ENCODE measurements around the gene DNAJC7.

Gene DNAJC7, protein sequence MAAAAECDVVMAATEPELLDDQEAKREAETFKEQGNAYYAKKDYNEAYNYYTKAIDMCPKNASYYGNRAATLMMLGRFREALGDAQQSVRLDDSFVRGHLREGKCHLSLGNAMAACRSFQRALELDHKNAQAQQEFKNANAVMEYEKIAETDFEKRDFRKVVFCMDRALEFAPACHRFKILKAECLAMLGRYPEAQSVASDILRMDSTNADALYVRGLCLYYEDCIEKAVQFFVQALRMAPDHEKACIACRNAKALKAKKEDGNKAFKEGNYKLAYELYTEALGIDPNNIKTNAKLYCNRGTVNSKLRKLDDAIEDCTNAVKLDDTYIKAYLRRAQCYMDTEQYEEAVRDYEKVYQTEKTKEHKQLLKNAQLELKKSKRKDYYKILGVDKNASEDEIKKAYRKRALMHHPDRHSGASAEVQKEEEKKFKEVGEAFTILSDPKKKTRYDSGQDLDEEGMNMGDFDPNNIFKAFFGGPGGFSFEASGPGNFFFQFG

DNA sequence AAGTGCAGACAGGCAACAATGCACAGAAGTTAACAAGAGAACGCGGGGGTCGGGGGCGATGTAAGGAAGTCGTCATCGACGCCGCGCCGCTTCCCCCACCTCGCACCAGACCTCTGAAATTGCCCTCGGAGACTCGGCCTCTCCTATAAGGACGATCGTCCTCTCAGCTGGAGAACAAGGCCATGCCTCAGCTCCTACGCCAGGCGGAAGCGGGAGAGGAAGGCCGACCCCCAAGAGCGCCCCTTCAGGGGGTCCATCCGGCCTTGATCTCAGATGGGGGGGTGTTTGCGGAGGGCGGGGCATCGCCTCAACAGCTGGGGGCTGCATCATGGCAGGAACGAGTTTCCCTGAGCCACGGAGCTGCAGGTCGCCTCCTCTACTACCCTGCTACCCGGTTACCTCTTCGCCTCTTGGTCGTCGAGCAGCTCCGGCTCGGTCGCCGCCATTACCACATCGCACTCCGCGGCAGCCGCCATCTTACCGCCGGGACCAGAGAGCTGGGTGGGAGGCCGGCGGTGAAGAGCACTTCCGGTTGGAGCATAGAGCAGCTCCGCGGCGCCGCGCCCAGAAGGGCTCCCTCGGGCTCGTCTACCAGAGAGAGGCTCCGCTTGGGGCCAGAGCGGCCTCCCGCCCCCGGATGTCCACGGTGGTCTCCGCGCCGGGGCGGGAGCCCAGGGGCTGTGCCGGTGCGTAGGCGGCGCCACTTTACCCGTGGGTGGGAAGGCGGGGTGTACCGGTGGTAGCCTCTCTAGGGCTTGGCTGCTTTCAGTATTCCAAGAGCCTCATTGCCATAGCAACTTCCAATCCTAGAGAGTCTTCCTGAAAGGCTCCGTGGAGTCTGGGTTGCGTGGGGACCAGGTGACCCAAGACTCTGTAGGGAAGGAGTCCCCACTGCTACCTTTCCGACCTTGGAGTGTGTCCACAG lies at the start of gene DNAJC7:
DNAJC7 (minus strand) TSS at position 499 of the 925 bp plus-strand sequence; CDS start at position 476, 23 bp downstream.
- DNase-seq: peak; percentile 91

DNA sequence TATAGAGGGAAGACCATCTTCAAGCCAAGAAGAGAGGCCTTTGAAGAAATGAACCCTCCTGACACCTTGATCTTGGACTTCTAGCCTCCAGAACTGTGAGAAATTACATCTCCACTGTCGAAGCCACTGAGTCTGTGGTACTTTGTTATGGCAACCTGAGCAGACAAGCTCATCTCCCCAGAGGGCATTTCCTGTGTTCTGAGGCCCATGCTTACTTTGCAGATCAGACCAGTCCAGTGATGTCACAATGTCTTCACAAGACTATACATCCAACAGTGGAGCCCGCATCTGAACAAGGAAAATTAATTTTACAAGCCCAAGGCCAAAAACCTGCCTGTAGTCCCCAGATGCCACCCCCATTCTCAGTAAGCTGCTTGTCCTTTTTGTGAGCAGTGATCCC lies 48.0 kb upstream of the DNAJC7 start:
- no peak for DNase-seq

DNA sequence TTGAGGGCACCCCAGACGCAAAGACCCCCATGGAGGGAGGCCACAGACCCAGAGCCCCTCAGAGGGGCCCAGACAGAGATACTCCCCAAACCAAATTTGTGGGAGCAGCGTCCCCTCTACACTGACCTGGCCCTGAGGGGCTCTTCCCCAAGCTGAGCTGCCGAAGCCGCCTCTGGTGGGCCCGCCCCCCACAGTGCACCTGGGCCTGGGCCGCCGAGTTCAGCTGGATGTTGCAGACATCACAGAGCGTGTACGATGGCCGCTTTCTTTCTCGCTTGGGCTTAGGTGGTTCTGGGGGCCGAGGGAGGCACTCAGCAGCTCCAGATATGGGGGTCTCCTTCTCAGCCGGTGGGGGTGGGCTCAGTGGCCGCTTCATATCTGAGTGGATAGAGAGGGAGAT lies 45.4 kb upstream of the DNAJC7 start:
- DNase-seq: no peak

DNA sequence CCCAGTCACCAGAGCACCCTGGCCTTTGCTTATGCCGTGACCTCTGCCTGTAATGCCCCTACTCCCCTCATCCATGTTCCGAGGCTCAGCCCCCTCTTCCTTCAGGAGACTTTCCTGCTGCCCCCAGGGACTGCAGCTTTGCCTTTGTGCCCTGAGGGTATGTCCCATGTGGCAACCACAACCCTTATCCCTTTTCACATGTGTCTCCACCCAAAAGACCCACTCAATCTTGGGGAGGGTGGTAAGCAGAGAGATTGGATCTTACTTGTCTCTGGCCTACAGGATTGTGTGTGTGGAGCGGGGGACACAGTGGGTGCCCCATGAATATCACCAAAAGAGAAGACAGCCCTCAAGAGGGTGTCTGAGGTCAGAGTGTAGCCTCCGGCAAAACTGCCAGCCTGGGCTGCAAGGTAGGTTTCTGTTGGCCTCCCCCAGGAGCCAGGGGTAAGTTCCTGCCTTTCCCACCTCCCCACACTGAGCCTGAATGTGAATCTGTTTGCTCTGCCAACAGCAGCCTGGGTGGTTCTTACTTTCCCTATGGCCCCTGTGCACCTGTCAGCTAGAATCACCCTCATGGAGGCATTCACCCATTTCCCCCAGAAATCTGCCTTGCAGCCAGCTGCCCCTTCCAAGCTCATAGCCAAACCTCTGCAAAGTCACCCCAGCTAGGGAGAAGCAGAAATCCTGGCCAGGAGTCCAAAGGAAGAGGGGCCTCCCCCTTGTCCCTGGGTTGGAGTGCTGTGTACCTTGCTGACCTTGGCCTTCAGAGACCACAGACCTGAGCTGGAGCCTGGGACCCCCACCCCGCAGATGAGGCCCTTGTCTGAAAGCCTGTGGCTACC lies 44.6 kb upstream of the DNAJC7 start:
- DNase-seq: no peak

DNA sequence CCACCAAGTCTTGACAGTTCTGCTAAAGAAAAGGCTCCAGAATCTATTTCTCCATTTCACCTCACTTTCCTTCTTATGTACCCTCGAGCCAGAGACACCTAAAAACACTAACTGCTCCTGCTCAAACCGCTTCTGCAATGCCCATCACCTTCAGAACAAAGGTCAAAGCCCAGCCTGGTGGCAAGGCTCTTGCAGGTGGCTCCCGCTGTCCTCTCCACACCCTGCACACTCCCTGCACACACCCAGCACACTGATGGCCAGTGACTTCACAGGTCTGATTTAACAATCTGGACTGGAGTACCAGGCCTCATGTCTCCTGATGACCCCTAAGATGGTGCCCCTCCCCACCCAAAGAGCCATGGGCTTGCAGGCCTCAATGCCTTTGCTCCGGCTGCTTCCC lies 43.0 kb upstream of the DNAJC7 start:
- DNase-seq: no peak

DNA sequence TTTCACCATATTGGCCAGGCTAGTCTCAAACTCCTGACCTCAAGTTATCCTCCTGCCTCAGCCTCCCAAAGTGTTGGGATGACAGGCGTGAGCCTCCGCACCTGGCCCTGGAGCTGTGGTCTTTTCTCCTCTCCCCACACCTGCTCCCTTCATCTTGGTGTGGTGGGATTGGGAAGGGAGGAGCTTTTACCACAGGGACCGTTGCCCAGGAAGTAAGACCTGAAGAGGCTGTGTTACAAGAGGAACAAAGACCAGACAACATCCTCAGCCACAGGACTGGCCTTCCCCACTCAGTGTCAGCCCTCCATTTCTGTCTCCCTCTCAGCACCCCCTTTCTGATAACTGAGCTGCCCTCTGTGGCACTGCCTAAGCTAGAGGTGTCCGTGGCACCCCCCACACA lies 42.6 kb upstream of the DNAJC7 start:
- no peak for DNase-seq

DNA sequence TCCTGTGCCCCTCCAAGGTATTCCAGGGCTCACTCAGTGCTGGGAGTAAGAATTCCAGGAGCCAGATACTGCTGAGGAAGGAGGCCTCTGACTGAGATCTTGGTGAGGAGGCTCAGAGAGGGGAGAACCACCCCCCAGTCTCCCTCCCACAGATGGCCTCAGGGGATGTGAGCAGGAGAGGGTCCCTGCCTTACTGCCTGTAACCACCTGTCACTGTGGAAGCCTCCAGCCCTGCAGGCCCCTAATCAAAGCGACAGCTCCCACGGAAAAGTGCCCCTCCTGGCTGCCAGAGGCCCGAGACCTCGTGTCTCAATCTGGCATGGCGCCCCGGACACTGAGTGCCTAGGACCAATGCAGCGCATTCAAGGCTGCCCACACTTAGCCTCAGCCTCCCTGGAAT lies 40.8 kb upstream of the DNAJC7 start:
- no peak for DNase-seq

DNA sequence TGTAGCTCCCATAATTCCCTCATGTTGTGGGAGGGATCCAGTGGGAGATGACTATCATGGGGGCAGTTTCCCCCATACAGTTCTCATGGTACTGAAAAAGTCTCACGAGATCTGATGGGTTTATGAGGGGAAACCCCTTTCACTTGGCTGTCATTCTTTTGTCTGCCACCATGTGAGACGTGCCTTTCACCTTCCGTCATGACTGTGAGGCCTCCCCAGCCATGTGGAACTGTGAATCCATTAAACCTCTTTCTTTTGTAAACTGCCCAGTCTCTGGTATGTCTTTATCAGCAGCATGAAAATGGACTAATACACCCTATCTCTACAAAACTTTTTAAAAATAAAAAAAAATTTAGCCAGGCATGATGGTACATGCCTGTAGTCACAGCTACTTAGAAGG lies 39.4 kb upstream of the DNAJC7 start:
- no peak for DNase-seq

DNA sequence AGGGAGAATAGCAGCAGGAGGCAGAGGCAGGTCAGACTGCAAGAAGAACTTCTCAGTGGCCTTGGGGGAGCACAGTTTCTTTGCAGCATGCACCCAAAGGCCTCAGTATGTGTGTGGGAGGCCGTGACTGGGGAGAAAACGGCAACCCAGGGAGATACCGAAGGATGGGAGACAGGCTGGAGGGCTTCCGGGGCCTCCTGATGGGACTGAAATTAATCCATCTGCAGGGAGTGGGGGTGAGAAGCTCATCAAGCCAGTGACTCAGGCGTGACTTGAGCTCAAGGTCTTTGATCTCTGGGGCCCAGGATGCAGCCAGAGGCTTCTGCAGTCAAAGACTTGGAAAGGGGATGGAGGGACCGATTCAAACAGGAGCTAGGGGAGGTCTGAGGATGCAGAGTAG lies 38.3 kb upstream of the DNAJC7 start:
- no peak for DNase-seq

DNA sequence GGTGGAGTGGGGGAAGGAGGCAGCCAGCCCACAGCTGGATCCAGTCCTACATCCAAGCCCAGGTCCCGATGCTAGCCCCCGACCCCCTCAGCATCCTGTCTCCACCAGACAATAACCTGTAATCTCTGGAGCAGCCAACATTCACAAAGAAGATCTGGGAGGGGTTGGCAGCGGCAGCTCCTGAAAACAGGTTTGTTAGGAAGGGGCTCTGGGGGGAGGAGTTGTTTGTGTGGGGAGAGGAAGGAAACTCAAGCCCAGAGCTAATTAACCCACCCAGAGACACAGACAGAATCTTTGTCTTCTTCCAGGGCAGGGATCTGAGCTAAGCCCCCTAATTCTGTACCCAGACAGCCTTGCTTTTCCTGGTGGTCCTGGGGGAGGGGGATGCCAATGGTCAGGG lies 37.8 kb upstream of the DNAJC7 start:
- no peak for DNase-seq

DNA sequence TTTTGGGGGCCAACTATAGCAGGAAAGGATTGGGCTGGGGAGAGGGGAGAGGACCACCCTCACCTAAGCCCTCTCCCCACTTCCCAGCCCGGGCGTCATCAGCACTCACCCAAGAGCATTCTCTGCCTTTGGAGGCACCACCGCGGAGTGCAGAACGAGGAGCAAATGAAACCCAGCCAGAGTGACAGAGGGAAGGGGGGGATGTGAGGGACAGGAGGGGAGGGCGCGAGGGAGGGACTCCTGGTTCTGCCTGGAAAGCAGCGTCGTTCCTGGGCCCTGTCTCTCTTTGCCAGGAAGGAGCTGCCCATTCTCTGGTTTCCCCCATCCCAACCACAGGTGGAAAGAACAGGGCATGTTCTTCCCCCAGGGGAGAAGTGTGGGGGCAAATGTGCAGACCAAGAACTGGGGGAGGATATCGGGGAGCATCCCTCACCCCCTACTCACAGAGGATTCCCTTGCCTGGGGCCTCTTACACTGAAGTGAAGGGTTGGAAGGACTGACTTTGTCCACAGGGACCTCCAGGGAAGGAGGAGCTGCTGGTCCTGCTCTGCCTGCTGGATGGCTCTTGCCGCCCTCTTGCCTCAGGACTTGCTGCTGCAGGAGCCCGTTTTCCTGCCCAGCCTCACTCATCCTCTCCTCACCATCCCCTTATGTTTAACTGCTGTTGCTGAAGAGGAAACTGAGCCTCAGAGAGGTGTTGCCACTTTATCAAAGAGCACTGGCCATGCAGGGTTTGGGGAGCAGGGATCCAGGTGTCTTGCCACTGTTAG lies 36.7 kb upstream of the DNAJC7 start:
- DNase-seq: no peak

DNA sequence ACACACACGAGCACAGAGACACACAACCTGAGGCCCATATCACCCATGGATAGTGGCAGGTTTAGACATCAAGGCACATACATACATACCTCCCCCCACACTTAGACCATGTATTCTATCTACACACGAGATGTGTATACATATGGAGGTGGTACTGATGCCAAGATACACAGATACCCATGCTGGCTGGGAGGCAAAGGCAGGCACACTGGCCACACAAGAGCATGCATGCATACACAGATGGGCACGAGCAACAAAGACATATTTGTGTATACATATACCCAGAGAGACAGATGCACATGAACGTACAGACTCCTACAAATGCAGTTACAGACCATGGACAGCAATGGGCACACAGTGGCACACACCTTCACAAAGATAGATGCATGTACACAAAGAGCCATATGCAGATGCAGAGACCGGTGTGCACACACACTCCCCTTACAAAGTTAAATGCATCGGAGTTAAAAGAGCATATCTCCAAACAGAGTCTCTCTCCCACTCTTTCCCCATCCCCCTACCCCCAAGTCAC lies 35.2 kb upstream of the DNAJC7 start:
- DNase-seq: no peak

DNA sequence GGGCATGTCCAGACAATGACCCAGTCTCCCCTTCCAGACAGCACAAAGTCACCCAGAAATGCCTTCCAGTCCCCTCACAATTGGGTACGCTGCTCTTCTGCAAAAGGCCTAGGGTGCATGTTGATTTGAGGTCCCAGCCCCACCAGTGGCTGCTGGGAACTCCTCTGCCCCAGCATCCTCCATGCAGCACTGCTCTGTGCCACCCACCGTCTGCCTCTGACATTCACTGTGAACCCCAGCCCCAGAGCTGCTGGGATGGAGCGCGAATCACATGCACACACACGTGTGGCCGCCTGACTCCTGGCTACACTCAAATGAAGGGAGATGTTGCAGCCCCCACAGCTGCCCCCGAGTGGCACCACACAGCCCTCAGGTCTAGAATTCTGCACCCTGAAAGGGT lies 34.4 kb upstream of the DNAJC7 start:
- no peak for DNase-seq

DNA sequence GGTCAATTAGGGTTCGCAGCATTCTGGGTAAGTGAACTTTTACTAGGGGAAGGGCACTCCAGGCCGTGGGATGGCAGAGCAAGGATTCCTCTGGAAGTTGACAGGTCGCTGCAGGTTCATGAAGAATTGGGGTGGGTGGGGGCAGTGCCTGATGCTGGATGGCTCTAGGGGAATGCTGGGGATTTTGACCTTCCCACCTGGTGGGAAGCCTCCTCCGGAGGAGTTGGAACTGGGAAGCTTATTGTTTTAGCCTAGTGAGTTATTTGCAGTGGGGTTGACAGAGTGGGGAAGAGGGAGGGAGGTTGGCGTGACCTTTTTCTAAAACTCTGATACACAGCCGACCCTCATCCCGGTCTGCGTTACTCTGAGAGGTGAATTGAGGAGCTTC lies 33.8 kb upstream of the DNAJC7 start:
- no peak for DNase-seq

DNA sequence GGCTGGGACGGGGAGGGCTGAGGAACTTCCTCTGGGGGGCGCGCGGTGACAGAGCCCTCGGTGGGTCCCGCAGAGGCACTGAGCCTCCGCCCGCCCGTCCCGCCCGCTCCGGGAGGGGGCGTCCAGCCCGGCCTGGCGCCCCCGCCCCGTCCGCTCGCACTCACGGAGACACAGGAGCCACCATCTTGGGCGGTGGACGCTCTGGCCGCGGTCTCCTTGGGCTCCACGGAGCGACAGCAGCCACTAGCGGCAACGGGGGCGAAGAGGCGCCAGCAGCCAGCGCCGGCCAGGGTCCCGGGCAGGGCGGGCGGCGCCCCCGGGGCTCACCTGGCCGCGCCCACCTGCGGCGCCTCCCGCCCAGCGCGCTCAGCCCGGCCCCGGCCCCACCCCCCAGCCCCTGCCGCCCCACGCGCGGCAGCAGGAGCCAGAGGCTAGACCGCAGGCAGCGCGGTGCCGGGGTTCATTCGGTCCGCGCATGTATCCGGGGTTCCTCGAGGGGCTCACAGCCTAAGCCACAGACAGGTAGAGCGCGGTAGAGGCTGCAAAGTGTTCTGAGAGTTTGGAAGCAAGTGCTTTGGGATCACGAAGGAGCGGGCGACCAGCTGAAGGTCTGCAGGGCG lies 33.3 kb upstream of the DNAJC7 start, which contains the start of gene C17orf113:
C17orf113 (minus strand) TSS at position 209 of the 620 bp plus-strand sequence. CDS start 7,225 bp downstream, outside the sequence.
- DNase-seq: peak; percentile 19

DNA sequence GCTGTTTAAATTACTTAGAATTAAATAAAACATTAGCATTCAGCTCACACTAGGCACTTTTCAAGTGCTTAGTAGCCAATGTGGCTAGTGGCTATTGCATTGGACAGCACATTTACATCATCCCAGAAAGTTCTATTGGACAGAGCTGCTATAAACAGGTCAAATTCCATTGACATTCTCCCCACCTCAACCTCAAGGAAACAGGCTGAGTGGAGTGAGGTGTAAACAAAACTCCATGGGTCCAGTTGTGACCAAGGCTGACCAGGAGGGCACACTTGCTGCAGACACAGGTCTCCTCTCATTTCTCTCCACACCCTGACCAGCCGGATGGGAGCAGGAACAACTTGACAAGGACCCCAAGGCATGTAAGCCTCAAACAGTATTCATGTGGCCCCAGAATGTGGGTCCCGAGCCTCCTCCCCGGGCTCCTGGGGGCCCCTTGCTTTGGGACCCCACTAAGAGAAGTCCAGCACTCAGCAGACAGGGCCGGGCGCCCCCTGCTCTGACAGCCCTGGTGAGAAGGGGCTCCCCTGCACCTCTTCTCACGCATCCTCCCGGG lies 32.7 kb upstream of the DNAJC7 start:
- DNase-seq: no peak

DNA sequence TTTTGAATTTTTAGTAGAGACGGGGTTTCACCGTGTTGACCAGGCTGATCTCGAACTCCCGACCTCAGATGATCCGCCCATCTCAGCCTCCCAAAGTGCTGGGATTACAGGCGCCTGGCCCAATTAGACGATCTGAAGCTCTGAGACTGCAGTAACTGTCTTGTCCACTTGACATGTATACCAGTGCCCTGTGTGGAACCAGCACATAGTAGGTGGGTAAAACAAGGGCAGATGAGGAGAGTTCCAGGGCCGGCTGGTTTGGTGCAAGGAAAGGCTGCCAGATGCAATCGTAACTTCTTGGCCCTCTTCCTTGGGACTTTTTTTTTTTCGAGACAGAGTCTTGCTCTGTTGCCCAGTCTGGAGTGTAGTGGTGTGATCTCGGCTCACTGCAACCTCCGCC lies 30.1 kb upstream of the DNAJC7 start:
- no peak for DNase-seq

DNA sequence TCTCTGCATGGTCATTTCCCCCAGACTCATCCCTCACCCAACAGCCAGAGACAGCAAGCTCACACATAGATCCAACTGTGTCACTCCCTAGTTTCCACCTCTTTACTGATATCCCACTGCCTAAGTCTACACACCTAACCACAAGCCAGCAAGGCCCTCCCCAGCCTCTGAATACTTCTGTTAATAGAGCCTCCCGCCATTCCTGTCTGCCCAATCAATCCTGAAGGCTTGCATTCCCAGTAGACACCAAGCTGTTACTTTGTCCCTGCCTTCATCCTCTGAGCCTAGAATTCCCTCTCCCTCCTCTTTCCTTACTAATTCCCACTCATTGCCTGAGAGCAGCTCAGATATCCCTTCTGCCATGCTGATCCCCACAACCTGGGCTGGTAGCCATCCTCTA lies 28.5 kb upstream of the DNAJC7 start:
- DNase-seq: no peak

DNA sequence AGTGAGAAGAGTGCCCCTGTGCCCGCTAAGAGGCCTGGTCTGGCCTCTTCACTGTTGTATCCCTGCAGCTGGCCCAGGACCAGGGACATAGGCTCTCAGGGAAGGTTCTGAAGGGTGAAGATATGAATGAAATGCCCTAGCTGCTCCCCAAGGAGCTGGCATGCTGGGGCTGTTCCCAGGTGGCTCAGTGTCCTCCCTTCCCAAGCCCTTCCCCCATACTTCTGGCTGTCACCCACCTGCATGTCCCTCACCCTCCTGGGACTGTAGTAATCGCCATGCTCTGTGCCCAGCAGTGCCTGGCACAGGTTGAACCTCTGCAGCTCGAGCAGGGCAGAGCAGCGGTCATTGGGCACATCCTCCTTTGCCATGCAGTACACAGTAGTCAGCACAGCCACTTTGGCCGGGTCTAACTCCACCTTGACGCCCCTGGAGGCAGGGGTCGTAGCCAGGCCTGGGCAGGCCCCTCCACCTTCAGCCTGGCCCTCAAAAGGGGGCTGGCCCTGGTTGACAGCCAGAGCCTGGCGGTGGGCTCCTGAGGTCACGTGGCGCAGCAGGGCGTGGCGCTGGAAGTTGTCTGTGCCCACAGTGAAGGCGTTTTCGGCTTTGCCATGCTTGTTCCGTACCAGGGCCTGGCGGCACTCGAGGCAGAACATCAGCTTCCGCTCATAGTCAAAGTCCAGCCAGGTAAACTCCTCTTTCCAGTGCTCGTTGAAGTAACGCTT lies 25.5 kb upstream of the DNAJC7 start:
- no peak for DNase-seq

DNA sequence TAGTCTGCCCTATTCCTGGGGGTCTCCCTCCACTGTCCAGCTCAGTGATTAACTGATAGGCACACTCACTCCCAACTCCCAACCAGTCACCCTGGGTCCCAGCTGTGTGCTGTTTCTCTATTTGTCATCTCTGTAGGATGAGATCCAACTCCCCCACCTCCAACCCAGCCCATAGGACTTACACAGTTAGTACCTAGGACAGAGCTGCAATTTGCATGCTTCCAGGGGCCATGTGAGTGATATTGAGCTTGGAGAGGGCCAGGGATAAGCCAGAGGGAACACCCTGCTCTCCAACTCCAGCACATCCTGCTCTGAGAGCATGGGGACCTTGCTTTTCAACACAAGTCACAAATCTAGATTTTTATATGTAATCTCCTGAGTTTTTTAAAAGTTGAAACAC lies 24.4 kb upstream of the DNAJC7 start:
- DNase-seq: no peak

Measured in fibroblast of upper back skin (primary cell).